ENCODE measurements around the gene SLC22A23.

SLC22A23 gene

GRCh38 chr6:3351105-3351676 lies 105.7 kb downstream of the SLC22A23 start:
- no peak for ATAC-seq

- ATAC-seq, result no peak
Observed at GRCh38 chr6:3350252-3350796, 106.5 kb downstream of the SLC22A23 start.

GRCh38 chr6:3349388-3350251 lies 107.2 kb downstream of the SLC22A23 start:
- no peak for ATAC-seq

GRCh38 chr6:3348821-3349220 lies 108.0 kb downstream of the SLC22A23 start:
- ATAC-seq, result no peak

- ATAC-seq, result no peak
Observed at GRCh38 chr6:3347826-3348225, 109.0 kb downstream of the SLC22A23 start.

- no peak for ATAC-seq
Observed at GRCh38 chr6:3347247-3347646, 109.6 kb downstream of the SLC22A23 start.

- no peak for ATAC-seq
Observed at GRCh38 chr6:3346476-3346875, 110.4 kb downstream of the SLC22A23 start.

GRCh38 chr6:3345836-3346235 lies 111.0 kb downstream of the SLC22A23 start:
- no peak for ATAC-seq

GRCh38 chr6:3343089-3343883 lies 113.6 kb downstream of the SLC22A23 start:
- no peak for ATAC-seq

- ATAC-seq, result no peak
Observed at GRCh38 chr6:3341467-3341866, 115.4 kb downstream of the SLC22A23 start.

GRCh38 chr6:3340894-3341293 lies 116.0 kb downstream of the SLC22A23 start:
- ATAC-seq, result no peak

- ATAC-seq, result no peak
Observed at GRCh38 chr6:3340358-3340802, 116.5 kb downstream of the SLC22A23 start.

- no peak for ATAC-seq
Observed at GRCh38 chr6:3339811-3340210, 117.0 kb downstream of the SLC22A23 start.

- ATAC-seq, result no peak
Observed at GRCh38 chr6:3337521-3338350, 119.1 kb downstream of the SLC22A23 start.

- no peak for ATAC-seq
Observed at GRCh38 chr6:3336859-3337515, 119.9 kb downstream of the SLC22A23 start.

- no peak for ATAC-seq
Observed at GRCh38 chr6:3336066-3336786, 120.6 kb downstream of the SLC22A23 start.

GRCh38 chr6:3335169-3335568 lies 121.7 kb downstream of the SLC22A23 start:
- ATAC-seq, result no peak

- ATAC-seq, result no peak
Observed at GRCh38 chr6:3334555-3334954, 122.3 kb downstream of the SLC22A23 start.

GRCh38 chr6:3333263-3333662 lies 123.6 kb downstream of the SLC22A23 start:
- ATAC-seq, result peak in 1 of 2 donors; percentile 3

- ATAC-seq, result no peak
Observed at GRCh38 chr6:3331971-3332370, 124.9 kb downstream of the SLC22A23 start.

GRCh38 chr6:3331494-3331893 lies 125.4 kb downstream of the SLC22A23 start:
- ATAC-seq, result no peak

All from activated CD4-positive, CD25-positive, alpha-beta regulatory T cell treated with anti-CD3 and anti-CD28 coated beads, Interleukin-2, amount 50 U/mL, for 24 hours (primary cell).